WTC11 (cell line): Measurements from ENCODE around the gene ZDHHC14. TPM values are rescaled to one million over a fixed set of nuclear protein-coding genes. Genes with fewer than 3 reads are reported as not detected.

Source experiments
- ATAC-seq: fragments of 200-7000 bp; cut with Tn5 transposase; 2 replicates; pipeline ENCODE4 v1.10.0; 2021; ENCODE audit warnings: mild to moderate bottlenecking, moderate library complexity
- CTCF ChIA-PET: fragments of 300-600 bp; sonication (Branson Sonifier 250); formaldehyde crosslinking; loops from one replicate; lab custom pipeline; 2021; ENCODE audit warnings: antibody characterized with exemption; lab: Charles Lee
- POLR2A ChIA-PET: fragments of 350-600 bp; sonication (Branson Sonifier 250); formaldehyde crosslinking; loops from one replicate; lab custom pipeline; 2021; ENCODE audit warnings: antibody characterized with exemption; lab: Charles Lee
- DNase-seq: peaks from one replicate; pipeline ENCODE4 v3.0.0; 2021; ENCODE audit warnings: low spot score
- H3K27ac Mint-ChIP-seq: 2 replicates; pipeline ENCODE4 v1.8.0; 2021; ENCODE audit warnings: mixed read lengths
- H3K27me3 Mint-ChIP-seq: 2 replicates; pipeline ENCODE4 v1.8.0; 2021; ENCODE audit warnings: low read depth, mild to moderate bottlenecking, moderate library complexity, mixed read lengths
- H3K36me3 Mint-ChIP-seq: 2 replicates; pipeline ENCODE4 v1.8.0; 2021; ENCODE audit warnings: mixed read lengths
- H3K4me1 Mint-ChIP-seq: 2 replicates; pipeline ENCODE4 v1.8.0; 2022; ENCODE audit warnings: mixed read lengths
- H3K4me3 Mint-ChIP-seq: 2 replicates; pipeline ENCODE4 v1.8.0; 2021; ENCODE audit warnings: mild to moderate bottlenecking, moderate library complexity, mixed read lengths
- H3K9me3 Mint-ChIP-seq: 2 replicates; pipeline ENCODE4 v1.8.0; 2021; ENCODE audit warnings: mixed read lengths
- CBFB ChIP-seq: sonication (generic); formaldehyde crosslinking; IDR thresholded peaks from 2 replicates; pipeline ENCODE4 v1.8.1; 2022; ENCODE audit warnings: mild to moderate bottlenecking, low read depth, missing genetic modification reagents
- CREB1 ChIP-seq: sonication (generic); formaldehyde crosslinking; IDR thresholded peaks from 2 replicates; pipeline ENCODE4 v1.8.0; 2023; ENCODE audit warnings: mild to moderate bottlenecking, missing genetic modification reagents
- ELF4 ChIP-seq: sonication (generic); formaldehyde crosslinking; IDR thresholded peaks from 2 replicates; pipeline ENCODE4 v1.8.1; 2022; ENCODE audit warnings: low read depth, mild to moderate bottlenecking, moderate library complexity, missing genetic modification reagents
- EMX1 ChIP-seq: fragments of 250-450 bp; sonication (Bioruptor Pico); IDR thresholded peaks from 2 replicates; pipeline ENCODE4 v1.8.0; 2021; ENCODE audit warnings: mild to moderate bottlenecking
- ESRRA ChIP-seq: sonication (generic); formaldehyde crosslinking; IDR thresholded peaks from 2 replicates; pipeline ENCODE4 v1.8.1; 2022; ENCODE audit warnings: mild to moderate bottlenecking, missing genetic modification reagents, borderline replicate concordance
- FOXJ3 ChIP-seq: sonication (generic); formaldehyde crosslinking; IDR thresholded peaks from 2 replicates; pipeline ENCODE4 v1.9.0; 2021; ENCODE audit warnings: missing genetic modification reagents, mild to moderate bottlenecking, borderline replicate concordance
- GRHL2 ChIP-seq: fragments of 250-450 bp; sonication (Bioruptor Pico); IDR thresholded peaks from 2 replicates; pipeline ENCODE4 v1.8.0; 2022; ENCODE audit warnings: mild to moderate bottlenecking, moderate library complexity; ENCODE audit not compliant: insufficient replicate concordance, severe bottlenecking
- GTF2I ChIP-seq: fragments of 250-450 bp; sonication (Bioruptor Pico); conservative IDR thresholded peaks from 2 replicates; pipeline ENCODE4 v1.4.0; 2021; ENCODE audit warnings: mild to moderate bottlenecking
- KAT7 ChIP-seq: sonication (generic); formaldehyde crosslinking; IDR thresholded peaks from 2 replicates; pipeline ENCODE4 v1.8.1; 2023; ENCODE audit warnings: missing genetic modification reagents, mild to moderate bottlenecking, borderline replicate concordance
- PRDM15 ChIP-seq: sonication (generic); formaldehyde crosslinking; IDR thresholded peaks from 2 replicates; pipeline ENCODE4 v1.8.0; 2022; ENCODE audit warnings: missing genetic modification reagents
- PRRX2 ChIP-seq: fragments of 250-450 bp; sonication (Bioruptor Pico); IDR thresholded peaks from 2 replicates; pipeline ENCODE4 v1.8.0; 2021; ENCODE audit warnings: mild to moderate bottlenecking
- SMAD4 ChIP-seq: sonication (generic); formaldehyde crosslinking; IDR thresholded peaks from 2 replicates; pipeline ENCODE4 v1.8.0; 2022; ENCODE audit warnings: mild to moderate bottlenecking, missing genetic modification reagents
- TP53 ChIP-seq: sonication (generic); formaldehyde crosslinking; IDR thresholded peaks from 2 replicates; pipeline ENCODE4 v1.8.1; 2023; ENCODE audit warnings: mild to moderate bottlenecking, missing genetic modification reagents
- USF1 ChIP-seq: sonication (generic); formaldehyde crosslinking; IDR thresholded peaks from 2 replicates; pipeline ENCODE4 v1.8.0; 2022; ENCODE audit warnings: mild to moderate bottlenecking, missing genetic modification reagents
- ZNF121 ChIP-seq: sonication (generic); formaldehyde crosslinking; IDR thresholded peaks from 2 replicates; pipeline ENCODE4 v1.8.0; 2023; ENCODE audit warnings: missing genetic modification reagents
- ZNF425 ChIP-seq: fragments of 250-450 bp; sonication (Bioruptor Pico); conservative IDR thresholded peaks from 2 replicates; pipeline ENCODE4 v1.9.0; 2021; ENCODE audit warnings: mild to moderate bottlenecking
- total RNA-seq: library from RNA; stranded (reverse); gene quantifications from 3 replicates; pipeline ENCODE4 v1.2.3, GENCODE V29; 2021
- TF ChIP-seq, protein P1 (sequence below): fragments of 250-450 bp; sonication (Bioruptor Pico); IDR thresholded peaks from 2 replicates; pipeline ENCODE4 v1.9.0; 2021; ENCODE audit warnings: mild to moderate bottlenecking
- TF ChIP-seq, protein P2 (sequence below): sonication (generic); formaldehyde crosslinking; IDR thresholded peaks from 2 replicates; pipeline ENCODE4 v1.8.0; 2022; ENCODE audit warnings: mild to moderate bottlenecking, missing genetic modification reagents
- TF ChIP-seq, protein P3 (sequence below): sonication (generic); formaldehyde crosslinking; IDR thresholded peaks from 2 replicates; pipeline ENCODE4 v1.8.1; 2023; ENCODE audit warnings: mild to moderate bottlenecking, missing genetic modification reagents, borderline replicate concordance

Gene ZDHHC14
- total RNA-seq, 1 experiment from 2014 or later = 6.6 TPM

DNA sequence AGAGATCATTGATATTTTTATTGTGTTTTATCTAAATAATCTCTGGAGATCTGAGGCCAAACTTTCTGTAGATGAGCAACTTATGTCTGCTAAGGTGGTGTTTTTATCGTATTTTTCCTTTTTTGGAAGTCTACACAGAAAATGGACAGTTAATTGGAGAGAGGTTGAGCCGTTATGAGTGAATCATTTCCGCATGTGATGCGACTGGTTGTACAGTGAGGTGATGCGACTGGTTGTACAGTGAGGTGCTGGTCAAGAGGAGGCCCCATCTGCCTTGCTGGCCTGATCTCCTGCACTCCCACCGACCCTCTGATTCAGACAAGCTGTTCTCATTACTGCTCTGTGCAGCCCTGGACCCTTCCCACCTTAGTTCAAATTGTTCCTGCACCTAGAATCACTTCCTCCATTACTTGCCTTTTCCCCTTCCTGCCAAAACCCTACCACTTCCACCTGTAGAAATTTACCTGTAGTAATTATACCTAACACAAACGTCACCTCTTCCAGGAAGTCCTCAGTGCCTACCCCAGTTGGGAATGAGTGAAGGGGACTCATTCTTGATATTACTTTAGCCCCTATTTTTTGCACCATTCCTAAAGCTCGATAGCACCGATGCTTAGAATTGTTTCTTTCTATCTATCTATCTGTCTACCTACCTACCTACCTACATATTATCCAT lies 100.3 kb downstream of the ZDHHC14 start:
- ChIA-PET CTCF (no interaction called here), POLR2A (no interaction called here)
- H3K27me3 Mint-ChIP-seq = no peaks in the 10 kb centered on the region

GRCh38 chr6:157481865-157482249 lies 100.9 kb downstream of the ZDHHC14 start:
- POLR2A ChIA-PET = no interaction called here

More for the DNA sequence above, 100.3 kb downstream of the ZDHHC14 start:
- Mint-ChIP-seq H3K9me3 (peaks cover 4% of the 10 kb centered on the region), H3K4me3 (no peak overlapping the region), H3K4me1 (no peaks in the 10 kb centered on the region), H3K27ac (no peak overlapping the region), H3K36me3 (no peaks in the 10 kb centered on the region)
- ATAC-seq (no peak), DNase-seq (no peak)
- TF ChIP-seq GRHL2 (CRISPR knock-in tag) (no peak), ELF4 (no peak), ZNF425 (CRISPR knock-in tag) (no peak), GTF2I (no peak), SMAD4 (CRISPR knock-in tag) (no peak), USF1 (CRISPR knock-in tag) (no peak)

More at GRCh38 chr6:157481865-157482249, 100.9 kb downstream of the ZDHHC14 start:
- Mint-ChIP-seq H3K36me3 (no peaks in the 10 kb centered on the region), H3K9me3 (peaks cover 4% of the 10 kb centered on the region), H3K4me1 (no peaks in the 10 kb centered on the region), H3K4me3 (no peak overlapping the region), H3K27me3 (no peaks in the 10 kb centered on the region), H3K27ac (no peak overlapping the region)
- DNase-seq (no peak), ATAC-seq (no peak)
- no peak for TF ChIP-seq CREB1 (CRISPR knock-in tag)
- no peak for TF ChIP-seq TP53 (CRISPR knock-in tag)
- TF ChIP-seq, protein P1, sequence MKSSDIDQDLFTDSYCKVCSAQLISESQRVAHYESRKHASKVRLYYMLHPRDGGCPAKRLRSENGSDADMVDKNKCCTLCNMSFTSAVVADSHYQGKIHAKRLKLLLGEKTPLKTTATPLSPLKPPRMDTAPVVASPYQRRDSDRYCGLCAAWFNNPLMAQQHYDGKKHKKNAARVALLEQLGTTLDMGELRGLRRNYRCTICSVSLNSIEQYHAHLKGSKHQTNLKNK (CRISPR knock-in tag) = no peak
- no peak for TF ChIP-seq PRDM15 (CRISPR knock-in tag)
- no peak for TF ChIP-seq EMX1 (CRISPR knock-in tag)
- TF ChIP-seq FOXJ3 = no peak
- TF ChIP-seq, protein P2, sequence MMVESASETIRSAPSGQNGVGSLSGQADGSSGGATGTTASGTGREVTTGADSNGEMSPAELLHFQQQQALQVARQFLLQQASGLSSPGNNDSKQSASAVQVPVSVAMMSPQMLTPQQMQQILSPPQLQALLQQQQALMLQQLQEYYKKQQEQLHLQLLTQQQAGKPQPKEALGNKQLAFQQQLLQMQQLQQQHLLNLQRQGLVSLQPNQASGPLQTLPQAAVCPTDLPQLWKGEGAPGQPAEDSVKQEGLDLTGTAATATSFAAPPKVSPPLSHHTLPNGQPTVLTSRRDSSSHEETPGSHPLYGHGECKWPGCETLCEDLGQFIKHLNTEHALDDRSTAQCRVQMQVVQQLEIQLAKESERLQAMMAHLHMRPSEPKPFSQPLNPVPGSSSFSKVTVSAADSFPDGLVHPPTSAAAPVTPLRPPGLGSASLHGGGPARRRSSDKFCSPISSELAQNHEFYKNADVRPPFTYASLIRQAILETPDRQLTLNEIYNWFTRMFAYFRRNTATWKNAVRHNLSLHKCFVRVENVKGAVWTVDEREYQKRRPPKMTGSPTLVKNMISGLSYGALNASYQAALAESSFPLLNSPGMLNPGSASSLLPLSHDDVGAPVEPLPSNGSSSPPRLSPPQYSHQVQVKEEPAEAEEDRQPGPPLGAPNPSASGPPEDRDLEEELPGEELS (CRISPR knock-in tag) = no peak
- TF ChIP-seq CBFB (CRISPR knock-in tag) = no peak
- TF ChIP-seq ESRRA = no peak
- TF ChIP-seq ZNF121 (CRISPR knock-in tag) = no peak
- TF ChIP-seq, protein P3, sequence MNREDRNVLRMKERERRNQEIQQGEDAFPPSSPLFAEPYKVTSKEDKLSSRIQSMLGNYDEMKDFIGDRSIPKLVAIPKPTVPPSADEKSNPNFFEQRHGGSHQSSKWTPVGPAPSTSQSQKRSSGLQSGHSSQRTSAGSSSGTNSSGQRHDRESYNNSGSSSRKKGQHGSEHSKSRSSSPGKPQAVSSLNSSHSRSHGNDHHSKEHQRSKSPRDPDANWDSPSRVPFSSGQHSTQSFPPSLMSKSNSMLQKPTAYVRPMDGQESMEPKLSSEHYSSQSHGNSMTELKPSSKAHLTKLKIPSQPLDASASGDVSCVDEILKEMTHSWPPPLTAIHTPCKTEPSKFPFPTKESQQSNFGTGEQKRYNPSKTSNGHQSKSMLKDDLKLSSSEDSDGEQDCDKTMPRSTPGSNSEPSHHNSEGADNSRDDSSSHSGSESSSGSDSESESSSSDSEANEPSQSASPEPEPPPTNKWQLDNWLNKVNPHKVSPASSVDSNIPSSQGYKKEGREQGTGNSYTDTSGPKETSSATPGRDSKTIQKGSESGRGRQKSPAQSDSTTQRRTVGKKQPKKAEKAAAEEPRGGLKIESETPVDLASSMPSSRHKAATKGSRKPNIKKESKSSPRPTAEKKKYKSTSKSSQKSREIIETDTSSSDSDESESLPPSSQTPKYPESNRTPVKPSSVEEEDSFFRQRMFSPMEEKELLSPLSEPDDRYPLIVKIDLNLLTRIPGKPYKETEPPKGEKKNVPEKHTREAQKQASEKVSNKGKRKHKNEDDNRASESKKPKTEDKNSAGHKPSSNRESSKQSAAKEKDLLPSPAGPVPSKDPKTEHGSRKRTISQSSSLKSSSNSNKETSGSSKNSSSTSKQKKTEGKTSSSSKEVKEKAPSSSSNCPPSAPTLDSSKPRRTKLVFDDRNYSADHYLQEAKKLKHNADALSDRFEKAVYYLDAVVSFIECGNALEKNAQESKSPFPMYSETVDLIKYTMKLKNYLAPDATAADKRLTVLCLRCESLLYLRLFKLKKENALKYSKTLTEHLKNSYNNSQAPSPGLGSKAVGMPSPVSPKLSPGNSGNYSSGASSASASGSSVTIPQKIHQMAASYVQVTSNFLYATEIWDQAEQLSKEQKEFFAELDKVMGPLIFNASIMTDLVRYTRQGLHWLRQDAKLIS (CRISPR knock-in tag) = no peak
- no peak for TF ChIP-seq SMAD4 (CRISPR knock-in tag)
- TF ChIP-seq GRHL2 (CRISPR knock-in tag) = no peak
- TF ChIP-seq PRRX2 (CRISPR knock-in tag) = no peak
- no peak for TF ChIP-seq KAT7 (CRISPR knock-in tag)
- CTCF ChIA-PET = no interaction called here
